Measurements from ENCODE around the gene HSPA8. TPM values are rescaled to one million over a fixed set of nuclear protein-coding genes. Genes with fewer than 3 reads are reported as not detected.
"Not testable (repeated sequence)": the region's sequence is repeated elsewhere in the genome, so short reads cannot be mapped to it uniquely, and the experiment has no call there.

Gene HSPA8
- total and polyA plus RNA-seq, 2 experiments from 2014 or later = 826 to 2,903 TPM

DNA sequence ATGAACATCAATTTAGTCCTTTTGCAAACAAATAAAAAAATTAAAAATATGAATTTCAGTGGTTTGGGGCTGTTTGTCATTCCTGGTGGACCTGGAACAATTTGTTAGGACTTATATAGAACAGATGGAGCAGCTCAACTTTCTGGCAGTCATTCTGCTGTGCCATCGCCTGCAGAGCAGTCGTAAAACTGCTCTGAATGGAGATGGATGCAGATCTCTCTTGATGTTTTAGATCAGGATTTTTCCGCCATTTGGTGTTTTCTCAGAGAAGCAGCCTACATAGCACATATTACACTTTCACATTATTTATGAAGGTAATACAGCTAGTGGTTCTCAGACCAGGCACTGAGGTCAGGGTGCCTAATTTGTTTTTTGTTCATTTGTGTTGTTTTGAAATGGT lies 31.8 kb upstream of the HSPA8 start (continued):
- TF ChIP-seq, protein P1, sequence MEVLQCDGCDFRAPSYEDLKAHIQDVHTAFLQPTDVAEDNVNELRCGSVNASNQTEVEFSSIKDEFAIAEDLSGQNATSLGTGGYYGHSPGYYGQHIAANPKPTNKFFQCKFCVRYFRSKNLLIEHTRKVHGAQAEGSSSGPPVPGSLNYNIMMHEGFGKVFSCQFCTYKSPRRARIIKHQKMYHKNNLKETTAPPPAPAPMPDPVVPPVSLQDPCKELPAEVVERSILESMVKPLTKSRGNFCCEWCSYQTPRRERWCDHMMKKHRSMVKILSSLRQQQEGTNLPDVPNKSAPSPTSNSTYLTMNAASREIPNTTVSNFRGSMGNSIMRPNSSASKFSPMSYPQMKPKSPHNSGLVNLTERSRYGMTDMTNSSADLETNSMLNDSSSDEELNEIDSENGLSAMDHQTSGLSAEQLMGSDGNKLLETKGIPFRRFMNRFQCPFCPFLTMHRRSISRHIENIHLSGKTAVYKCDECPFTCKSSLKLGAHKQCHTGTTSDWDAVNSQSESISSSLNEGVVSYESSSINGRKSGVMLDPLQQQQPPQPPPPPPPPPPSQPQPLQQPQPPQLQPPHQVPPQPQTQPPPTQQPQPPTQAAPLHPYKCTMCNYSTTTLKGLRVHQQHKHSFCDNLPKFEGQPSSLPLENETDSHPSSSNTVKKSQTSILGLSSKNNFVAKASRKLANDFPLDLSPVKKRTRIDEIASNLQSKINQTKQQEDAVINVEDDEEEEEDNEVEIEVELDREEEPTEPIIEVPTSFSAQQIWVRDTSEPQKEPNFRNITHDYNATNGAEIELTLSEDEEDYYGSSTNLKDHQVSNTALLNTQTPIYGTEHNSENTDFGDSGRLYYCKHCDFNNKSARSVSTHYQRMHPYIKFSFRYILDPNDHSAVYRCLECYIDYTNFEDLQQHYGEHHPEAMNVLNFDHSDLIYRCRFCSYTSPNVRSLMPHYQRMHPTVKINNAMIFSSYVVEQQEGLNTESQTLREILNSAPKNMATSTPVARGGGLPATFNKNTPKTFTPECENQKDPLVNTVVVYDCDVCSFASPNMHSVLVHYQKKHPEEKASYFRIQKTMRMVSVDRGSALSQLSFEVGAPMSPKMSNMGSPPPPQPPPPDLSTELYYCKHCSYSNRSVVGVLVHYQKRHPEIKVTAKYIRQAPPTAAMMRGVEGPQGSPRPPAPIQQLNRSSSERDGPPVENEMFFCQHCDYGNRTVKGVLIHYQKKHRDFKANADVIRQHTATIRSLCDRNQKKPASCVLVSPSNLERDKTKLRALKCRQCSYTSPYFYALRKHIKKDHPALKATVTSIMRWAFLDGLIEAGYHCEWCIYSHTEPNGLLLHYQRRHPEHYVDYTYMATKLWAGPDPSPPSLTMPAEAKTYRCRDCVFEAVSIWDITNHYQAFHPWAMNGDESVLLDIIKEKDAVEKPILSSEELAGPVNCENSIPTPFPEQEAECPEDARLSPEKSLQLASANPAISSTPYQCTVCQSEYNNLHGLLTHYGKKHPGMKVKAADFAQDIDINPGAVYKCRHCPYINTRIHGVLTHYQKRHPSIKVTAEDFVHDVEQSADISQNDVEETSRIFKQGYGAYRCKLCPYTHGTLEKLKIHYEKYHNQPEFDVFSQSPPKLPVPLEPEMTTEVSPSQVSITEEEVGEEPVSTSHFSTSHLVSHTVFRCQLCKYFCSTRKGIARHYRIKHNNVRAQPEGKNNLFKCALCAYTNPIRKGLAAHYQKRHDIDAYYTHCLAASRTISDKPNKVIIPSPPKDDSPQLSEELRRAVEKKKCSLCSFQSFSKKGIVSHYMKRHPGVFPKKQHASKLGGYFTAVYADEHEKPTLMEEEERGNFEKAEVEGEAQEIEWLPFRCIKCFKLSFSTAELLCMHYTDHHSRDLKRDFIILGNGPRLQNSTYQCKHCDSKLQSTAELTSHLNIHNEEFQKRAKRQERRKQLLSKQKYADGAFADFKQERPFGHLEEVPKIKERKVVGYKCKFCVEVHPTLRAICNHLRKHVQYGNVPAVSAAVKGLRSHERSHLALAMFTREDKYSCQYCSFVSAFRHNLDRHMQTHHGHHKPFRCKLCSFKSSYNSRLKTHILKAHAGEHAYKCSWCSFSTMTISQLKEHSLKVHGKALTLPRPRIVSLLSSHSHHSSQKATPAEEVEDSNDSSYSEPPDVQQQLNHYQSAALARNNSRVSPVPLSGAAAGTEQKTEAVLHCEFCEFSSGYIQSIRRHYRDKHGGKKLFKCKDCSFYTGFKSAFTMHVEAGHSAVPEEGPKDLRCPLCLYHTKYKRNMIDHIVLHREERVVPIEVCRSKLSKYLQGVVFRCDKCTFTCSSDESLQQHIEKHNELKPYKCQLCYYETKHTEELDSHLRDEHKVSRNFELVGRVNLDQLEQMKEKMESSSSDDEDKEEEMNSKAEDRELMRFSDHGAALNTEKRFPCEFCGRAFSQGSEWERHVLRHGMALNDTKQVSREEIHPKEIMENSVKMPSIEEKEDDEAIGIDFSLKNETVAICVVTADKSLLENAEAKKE (CRISPR knock-in tag; IDR thresholded peaks at IDR 0.05) = no peak
- TF ChIP-seq, protein P2, sequence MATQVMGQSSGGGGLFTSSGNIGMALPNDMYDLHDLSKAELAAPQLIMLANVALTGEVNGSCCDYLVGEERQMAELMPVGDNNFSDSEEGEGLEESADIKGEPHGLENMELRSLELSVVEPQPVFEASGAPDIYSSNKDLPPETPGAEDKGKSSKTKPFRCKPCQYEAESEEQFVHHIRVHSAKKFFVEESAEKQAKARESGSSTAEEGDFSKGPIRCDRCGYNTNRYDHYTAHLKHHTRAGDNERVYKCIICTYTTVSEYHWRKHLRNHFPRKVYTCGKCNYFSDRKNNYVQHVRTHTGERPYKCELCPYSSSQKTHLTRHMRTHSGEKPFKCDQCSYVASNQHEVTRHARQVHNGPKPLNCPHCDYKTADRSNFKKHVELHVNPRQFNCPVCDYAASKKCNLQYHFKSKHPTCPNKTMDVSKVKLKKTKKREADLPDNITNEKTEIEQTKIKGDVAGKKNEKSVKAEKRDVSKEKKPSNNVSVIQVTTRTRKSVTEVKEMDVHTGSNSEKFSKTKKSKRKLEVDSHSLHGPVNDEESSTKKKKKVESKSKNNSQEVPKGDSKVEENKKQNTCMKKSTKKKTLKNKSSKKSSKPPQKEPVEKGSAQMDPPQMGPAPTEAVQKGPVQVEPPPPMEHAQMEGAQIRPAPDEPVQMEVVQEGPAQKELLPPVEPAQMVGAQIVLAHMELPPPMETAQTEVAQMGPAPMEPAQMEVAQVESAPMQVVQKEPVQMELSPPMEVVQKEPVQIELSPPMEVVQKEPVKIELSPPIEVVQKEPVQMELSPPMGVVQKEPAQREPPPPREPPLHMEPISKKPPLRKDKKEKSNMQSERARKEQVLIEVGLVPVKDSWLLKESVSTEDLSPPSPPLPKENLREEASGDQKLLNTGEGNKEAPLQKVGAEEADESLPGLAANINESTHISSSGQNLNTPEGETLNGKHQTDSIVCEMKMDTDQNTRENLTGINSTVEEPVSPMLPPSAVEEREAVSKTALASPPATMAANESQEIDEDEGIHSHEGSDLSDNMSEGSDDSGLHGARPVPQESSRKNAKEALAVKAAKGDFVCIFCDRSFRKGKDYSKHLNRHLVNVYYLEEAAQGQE (IDR thresholded peaks at IDR 0.05; ENCODE audit: unreplicated experiment) = no peak

DNA sequence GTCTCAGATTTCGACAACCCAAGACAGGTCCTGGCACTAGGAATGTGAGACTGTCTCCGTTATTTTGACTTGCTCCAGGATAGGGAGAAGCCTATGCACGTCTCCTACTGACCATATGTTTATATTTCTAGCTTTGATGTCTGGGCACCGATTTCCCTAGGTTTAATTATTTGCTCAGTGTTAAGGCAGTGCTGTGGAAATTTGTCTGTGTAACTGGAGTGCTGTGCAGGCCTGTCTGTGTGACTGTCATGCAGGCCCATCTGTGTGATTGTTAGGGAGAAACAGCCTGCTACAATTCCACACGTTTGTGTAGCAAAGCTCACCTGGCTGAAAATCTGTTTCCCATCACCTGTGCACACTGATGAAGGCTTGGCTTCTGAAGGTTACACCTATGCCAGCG lies 29.6 kb upstream of the HSPA8 start:
- Histone ChIP-seq H3K36me3 (ENCODE audit: insufficient read depth) (no peaks in the 10 kb centered on the region), H3K4me1 (ENCODE audit: insufficient read depth) (no peaks in the 10 kb centered on the region), H3K4me2 (no peak overlapping the region), H3F3A (replicated peaks; ENCODE audit: low read depth) (no peaks in the 10 kb centered on the region), H3K9me2 (ENCODE audit: insufficient read depth) (no peaks in the 10 kb centered on the region), H3K79me2 (replicated peaks; ENCODE audit: insufficient read depth) (no peaks in the 10 kb centered on the region), H3K4me3 (no peak overlapping the region), H2AFZ (no peak overlapping the region), H3K27ac (ENCODE audit: low read depth) (no peak overlapping the region), H3K27me3 (ENCODE audit: insufficient read depth) (no peaks in the 10 kb centered on the region), H4K20me1 (replicated peaks; ENCODE audit: insufficient read depth) (no peaks in the 10 kb centered on the region)
- Mint-ChIP-seq H3K4me1 (no peaks in the 10 kb centered on the region), H3K9me3 (no peaks in the 10 kb centered on the region), H3K27me3 (ENCODE audit: insufficient read depth, low read depth, poor library complexity) (peaks cover 5% of the 10 kb centered on the region), H3K27ac (no peak overlapping the region), H3K36me3 (ENCODE audit: low read depth) (peaks cover 5% of the 10 kb centered on the region), H3K4me3 (no peak overlapping the region)
- ATAC-seq (no peak), DNase-seq (ENCODE audit: low spot score) (no peak)
- no peak for TF ChIP-seq EZH2phosphoT487 (IDR thresholded peaks at IDR 0.05; ENCODE audit: unreplicated experiment)

DNA sequence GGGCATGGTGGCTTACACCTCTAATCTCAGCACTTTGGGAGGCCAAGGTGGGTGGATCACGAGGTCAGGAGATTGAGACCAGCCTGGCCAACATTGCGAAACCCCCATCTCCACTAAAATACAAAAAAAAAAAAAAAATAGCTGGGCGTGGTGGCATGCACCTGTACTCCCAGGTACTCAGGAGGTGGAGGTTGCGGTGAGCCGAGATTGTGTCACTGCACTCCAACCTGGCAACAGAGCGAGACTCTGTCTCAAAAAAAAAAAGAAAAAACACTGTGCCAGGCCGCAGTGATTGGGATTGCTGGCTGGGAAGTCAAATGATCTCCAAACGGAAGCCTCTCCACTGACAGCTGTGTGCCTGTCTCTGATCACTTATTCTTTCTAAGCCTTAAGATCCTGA lies 28.2 kb upstream of the HSPA8 start:
- H3K4me3 Mint-ChIP-seq; H3K27ac ChIP-seq (ENCODE audit: low read depth); H3K4me1 Mint-ChIP-seq; DNase-seq (ENCODE audit: low spot score); H3K4me2 ChIP-seq; H3K4me1 ChIP-seq (ENCODE audit: insufficient read depth); H3K9me3 Mint-ChIP-seq; H4K20me1 ChIP-seq (replicated peaks; ENCODE audit: insufficient read depth); H3K9me2 ChIP-seq (ENCODE audit: insufficient read depth); H3K79me2 ChIP-seq (replicated peaks; ENCODE audit: insufficient read depth); H3F3A ChIP-seq (replicated peaks; ENCODE audit: low read depth); H3K27me3 ChIP-seq (ENCODE audit: insufficient read depth); H3K27me3 Mint-ChIP-seq (ENCODE audit: insufficient read depth, low read depth, poor library complexity); H2AFZ ChIP-seq; H3K36me3 Mint-ChIP-seq (ENCODE audit: low read depth); H3K36me3 ChIP-seq (ENCODE audit: insufficient read depth); ATAC-seq; H3K4me3 ChIP-seq; H3K27ac Mint-ChIP-seq: not testable (repeated sequence)

DNA sequence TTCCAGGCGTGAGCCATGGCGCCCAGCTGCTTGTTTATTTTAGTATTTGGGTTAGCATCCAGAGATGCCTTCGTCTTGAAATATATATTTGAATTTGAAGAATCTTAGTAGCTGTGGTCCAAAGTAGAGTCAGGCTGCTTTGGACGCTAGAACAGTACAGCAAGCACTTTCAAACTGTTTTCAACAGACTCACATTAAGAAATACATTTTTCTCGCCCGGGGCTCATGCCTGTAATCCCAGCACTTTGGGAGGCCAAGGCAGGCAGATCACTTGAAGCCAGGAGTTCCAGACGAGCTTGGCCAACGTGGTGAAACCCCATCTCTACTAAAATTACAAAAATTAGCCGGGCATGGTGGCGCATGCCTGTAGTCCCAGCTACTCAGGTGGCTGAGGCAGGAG lies 27.0 kb upstream of the HSPA8 start:
- H3K4me3 ChIP-seq; H3K9me2 ChIP-seq (ENCODE audit: insufficient read depth); H3K4me1 Mint-ChIP-seq; H3K36me3 Mint-ChIP-seq (ENCODE audit: low read depth); H3K27me3 Mint-ChIP-seq (ENCODE audit: insufficient read depth, low read depth, poor library complexity); H3K4me1 ChIP-seq (ENCODE audit: insufficient read depth); H3K9me3 Mint-ChIP-seq; ATAC-seq; H3K79me2 ChIP-seq (replicated peaks; ENCODE audit: insufficient read depth); H3K27me3 ChIP-seq (ENCODE audit: insufficient read depth); H3K4me3 Mint-ChIP-seq; H2AFZ ChIP-seq; H3K4me2 ChIP-seq; DNase-seq (ENCODE audit: low spot score); H3K36me3 ChIP-seq (ENCODE audit: insufficient read depth); H4K20me1 ChIP-seq (replicated peaks; ENCODE audit: insufficient read depth); H3K27ac Mint-ChIP-seq; H3F3A ChIP-seq (replicated peaks; ENCODE audit: low read depth): not testable (repeated sequence)
- H3K27ac ChIP-seq (ENCODE audit: low read depth) = 0 out of 2 replicates have a peak overlapping the region, but pooled peaks have one; percentile 26
